Choroid plexus epithelial cell (primary cell): ENCODE results near the gene ANO4.
"Not testable (repeated sequence)": the region's sequence is repeated elsewhere in the genome, so short reads cannot be mapped to it uniquely, and the experiment has no call there.

Experiments used
- DNase-seq: peaks from one replicate; pipeline ENCODE4 v3.0.0-alpha.2; 2010; ENCODE audit warnings: low read depth
- H3K4me3 ChIP-seq: 2 replicates; pipeline ENCODE4 v1.5.1; 2011; ENCODE audit warnings: low read depth, mild to moderate bottlenecking, control low read depth, low read length, moderate library complexity
- TF ChIP-seq, protein P1 (sequence below): conservative IDR thresholded peaks from 2 replicates; pipeline ENCODE4 v1.5.1; 2011; ENCODE audit warnings: low read depth, mild to moderate bottlenecking, control low read depth, inconsistent platforms, low read length, moderate library complexity

Gene ANO4

DNA sequence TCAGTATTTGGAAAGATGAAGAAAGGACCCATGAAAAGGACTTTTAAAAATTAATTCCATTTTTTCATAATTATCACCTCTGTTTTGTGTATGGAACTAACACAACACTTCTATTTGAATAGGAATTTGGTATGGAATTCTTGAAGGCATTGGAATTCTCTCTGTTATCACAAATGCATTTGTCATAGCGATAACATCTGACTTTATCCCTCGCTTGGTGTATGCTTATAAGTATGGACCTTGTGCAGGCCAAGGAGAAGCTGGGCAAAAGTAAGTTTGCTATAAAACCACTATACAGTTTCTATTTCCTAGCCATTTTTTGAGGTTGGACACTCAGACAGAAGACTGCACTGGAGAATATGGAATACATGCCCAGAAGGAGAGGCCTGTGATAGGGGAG, 316.9 kb downstream of the ANO4 start:
- no peak overlapping the region for H3K4me3 ChIP-seq
- no peak for DNase-seq
- TF ChIP-seq, protein P1, sequence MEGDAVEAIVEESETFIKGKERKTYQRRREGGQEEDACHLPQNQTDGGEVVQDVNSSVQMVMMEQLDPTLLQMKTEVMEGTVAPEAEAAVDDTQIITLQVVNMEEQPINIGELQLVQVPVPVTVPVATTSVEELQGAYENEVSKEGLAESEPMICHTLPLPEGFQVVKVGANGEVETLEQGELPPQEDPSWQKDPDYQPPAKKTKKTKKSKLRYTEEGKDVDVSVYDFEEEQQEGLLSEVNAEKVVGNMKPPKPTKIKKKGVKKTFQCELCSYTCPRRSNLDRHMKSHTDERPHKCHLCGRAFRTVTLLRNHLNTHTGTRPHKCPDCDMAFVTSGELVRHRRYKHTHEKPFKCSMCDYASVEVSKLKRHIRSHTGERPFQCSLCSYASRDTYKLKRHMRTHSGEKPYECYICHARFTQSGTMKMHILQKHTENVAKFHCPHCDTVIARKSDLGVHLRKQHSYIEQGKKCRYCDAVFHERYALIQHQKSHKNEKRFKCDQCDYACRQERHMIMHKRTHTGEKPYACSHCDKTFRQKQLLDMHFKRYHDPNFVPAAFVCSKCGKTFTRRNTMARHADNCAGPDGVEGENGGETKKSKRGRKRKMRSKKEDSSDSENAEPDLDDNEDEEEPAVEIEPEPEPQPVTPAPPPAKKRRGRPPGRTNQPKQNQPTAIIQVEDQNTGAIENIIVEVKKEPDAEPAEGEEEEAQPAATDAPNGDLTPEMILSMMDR, result no peak

DNA sequence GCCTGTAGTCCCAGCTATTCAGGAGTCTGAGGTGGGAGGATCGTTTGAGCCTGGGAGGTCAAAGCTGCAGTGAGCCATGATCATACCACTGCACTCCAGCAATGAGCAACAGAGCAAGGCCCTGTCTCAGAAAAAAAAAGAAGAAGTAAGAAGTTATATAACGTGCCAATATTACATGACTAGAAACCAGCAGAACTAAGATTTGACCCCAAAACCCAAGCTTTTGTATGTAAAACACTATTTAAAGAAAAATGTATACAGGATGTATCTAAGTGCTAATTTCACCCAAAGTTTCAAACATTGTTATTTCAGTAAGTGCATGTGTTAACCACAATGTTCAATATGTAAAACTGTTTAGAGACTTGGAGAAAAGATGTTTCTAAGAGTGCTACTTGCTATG, 320.8 kb downstream of the ANO4 start:
- no peak for DNase-seq
- H3K4me3 ChIP-seq, result no peak overlapping the region
- TF ChIP-seq, protein P1, result no peak

DNA sequence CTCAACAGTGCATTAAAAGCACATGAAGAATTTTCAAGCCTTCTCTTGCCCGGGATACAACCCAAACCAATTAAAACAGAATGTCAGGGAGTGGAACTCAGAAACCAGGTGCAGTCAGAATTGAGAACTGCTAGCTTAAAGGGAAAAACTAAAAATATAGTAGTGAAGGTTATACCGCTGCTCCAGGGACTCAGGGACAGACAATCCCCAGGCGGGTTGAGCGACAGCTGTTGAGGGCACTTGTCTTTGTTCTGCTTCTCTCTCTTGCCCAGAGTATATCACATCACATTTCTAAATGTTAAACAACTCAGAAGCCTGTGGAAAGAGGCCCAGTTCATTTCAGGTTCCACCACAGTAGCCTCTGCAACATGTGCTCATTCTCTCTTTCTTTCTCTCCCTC, 322.3 kb downstream of the ANO4 start:
- TF ChIP-seq, protein P1, result no peak
- H3K4me3 ChIP-seq, result no peak overlapping the region
- DNase-seq, result no peak

DNA sequence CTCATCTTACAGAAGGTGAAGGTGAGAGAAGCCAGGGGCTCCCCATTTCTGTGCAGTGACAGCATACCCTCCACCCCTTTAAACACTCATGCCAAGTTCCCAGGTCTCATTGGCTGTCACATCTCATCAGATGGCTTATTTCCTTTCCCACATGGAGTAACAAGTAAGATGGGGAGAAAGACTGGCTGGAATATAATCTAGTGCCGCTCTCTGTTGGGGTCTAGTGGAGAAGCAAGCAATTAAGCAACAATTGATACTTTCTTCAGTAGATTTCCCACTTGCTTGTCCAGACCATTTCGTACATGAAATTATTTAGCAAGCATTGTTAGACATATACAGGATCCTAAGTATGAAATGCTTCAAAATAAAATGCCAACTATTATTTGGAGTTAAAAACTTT, 323.3 kb downstream of the ANO4 start:
- no peak for DNase-seq
- TF ChIP-seq, protein P1, result no peak
- no peak overlapping the region for H3K4me3 ChIP-seq

DNA sequence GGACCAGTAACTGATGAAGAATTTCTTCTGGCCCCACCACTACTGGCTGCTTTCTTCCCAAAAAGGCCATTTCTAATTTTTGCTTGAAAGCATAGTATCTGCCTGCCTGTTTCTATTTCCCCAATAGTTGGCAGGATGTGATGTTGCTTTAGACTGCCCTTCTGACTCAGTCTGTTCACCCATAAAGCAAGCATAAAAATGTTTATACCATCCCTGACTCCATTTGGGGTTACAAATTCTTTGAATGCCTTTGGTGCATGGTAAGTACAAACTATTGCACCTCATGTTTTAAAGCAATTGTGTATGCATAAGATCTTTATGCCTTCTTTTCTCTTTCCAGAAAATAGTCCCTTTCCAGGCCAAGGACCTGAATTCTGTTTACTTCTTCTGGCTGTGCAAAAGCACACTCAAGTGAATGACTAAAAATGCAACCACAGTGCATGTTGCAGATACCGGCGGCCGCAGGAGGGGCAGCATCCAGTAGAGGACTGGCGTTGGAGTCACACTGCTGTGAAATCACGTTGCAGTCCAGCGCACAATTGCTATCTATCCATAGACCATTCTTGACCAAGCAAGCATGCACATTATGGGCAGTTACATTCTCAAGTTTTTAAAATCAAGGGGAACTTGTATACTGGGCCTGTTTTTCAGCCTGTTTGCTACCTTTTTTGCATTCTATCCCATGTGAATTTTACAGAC, 333.1 kb downstream of the ANO4 start:
- no peak overlapping the region for H3K4me3 ChIP-seq
- TF ChIP-seq, protein P1, result no peak
- peak; percentile 33 for DNase-seq

DNA sequence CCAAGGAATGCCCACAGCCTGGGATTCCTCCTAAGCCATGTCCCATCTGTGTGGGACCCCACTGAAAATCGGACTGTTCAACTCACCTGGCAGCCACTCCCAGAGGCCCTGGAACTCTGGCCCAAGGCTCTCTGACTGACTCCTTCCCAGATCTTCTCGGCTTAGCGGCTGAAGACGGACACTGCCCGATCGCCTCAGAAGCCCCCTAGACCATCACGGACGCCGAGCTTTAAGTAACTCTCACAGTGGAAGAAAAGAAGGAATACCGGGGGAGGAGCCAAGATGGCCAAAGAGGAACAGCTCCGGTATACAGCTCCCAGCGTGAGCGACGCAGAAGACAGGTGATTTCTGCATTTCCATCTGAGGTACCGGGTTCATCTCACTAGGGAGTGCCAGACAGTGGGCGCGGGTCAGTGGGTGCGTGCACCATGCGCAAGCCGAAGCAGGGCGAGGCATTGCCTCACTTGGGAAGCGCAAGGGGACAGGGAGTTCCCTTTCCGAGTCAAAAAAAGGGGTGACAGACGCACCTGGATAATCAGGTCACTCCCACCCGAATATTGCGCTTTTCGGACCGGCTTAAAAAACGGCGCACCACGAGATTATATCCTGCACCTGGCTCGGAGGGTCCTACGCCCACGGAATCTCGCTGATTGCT, 351.3 kb downstream of the ANO4 start:
- not testable (repeated sequence) for DNase-seq, H3K4me3 ChIP-seq

DNA sequence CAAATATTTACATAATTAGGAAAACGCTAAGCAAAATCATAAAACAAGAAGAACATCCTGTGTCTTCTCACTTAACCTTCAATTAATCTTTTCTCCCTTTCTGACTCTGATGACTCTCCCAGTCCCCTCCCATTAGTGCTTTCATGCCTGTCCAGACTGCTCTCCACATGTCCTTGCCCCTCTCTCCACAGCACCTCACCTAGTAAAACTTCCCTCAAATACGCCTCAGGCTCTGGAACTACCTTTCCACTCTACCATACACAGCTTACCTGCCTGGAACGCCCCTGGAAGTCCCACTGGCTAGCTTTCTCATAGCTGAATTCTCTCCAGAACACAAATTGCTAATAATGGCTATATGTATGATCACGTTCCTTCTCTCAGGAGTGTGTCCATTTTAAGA, 370.7 kb downstream of the ANO4 start:
- TF ChIP-seq, protein P1, result no peak
- DNase-seq, result no peak
- H3K4me3 ChIP-seq, result no peak overlapping the region
